HUES6 (cell line): ENCODE measurements around the gene MSL3B.
A peak's percentile ranks its signal among the peaks of the same experiment; 100 is the strongest.

Source experiments
- H3K27ac ChIP-seq: 2 replicates; pipeline ENCODE4 v1.7.0; 2013; ENCODE audit warnings: low read depth, mild to moderate bottlenecking, low read length, inconsistent platforms
- H3K27me3 ChIP-seq: 2 replicates; pipeline ENCODE4 v1.6.1; 2013; ENCODE audit warnings: low read length; ENCODE audit not compliant: control insufficient read depth, insufficient read depth
- H3K36me3 ChIP-seq: 2 replicates; pipeline ENCODE4 v1.6.1; 2013; ENCODE audit warnings: low read length; ENCODE audit not compliant: control insufficient read depth, insufficient read depth
- H3K4me1 ChIP-seq: 2 replicates; pipeline ENCODE4 v1.6.1; 2013; ENCODE audit warnings: low read length; ENCODE audit not compliant: control insufficient read depth, insufficient read depth
- H3K4me3 ChIP-seq: 2 replicates; pipeline ENCODE4 v1.5.1; 2013; ENCODE audit warnings: low read depth, low read length
- H3K9ac ChIP-seq: one replicate; pipeline ENCODE4 v1.6.1; 2013; ENCODE audit warnings: mild to moderate bottlenecking, low read length
- H3K9me3 ChIP-seq: 2 replicates; pipeline ENCODE4 v1.6.1; 2013; ENCODE audit warnings: low read depth, low read length; ENCODE audit not compliant: control insufficient read depth, insufficient read depth

MSL3B gene

GRCh38 chr2:233853353-233853752 lies 14.8 kb downstream of the MSL3B start:
- H3K9ac ChIP-seq: peak overlapping the region; percentile 95
- H3K36me3 ChIP-seq: peaks cover 53% of the 10 kb centered on the region
- no peaks in the 10 kb centered on the region for H3K27me3 ChIP-seq
- H3K27ac ChIP-seq: no peak overlapping the region
- no peaks in the 10 kb centered on the region for H3K9me3 ChIP-seq
- peaks cover 18% of the 10 kb centered on the region for H3K4me1 ChIP-seq
- H3K4me3 ChIP-seq: peak overlapping the region; percentile 96

DNA sequence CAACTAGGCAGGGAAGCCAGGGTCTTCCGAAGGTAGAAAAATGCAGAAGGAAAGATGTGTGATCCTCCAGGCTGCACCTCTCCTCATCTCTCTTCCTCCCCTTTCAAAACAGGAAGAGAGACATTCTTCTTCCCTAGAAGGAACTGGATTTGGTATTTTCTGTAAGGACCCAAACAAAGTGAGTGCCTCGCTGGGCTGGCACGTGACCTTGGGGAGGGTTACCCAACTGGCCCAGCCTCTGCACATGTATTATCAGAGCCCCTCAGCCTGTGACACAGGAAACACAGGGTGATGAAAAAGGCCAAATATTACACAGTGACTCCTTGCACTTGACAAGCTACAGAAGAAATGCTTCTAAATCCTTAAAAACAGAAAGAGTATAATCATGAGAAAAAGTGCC lies 16.1 kb downstream of the MSL3B start:
- Histone ChIP-seq H3K9ac (no peak overlapping the region), H3K4me1 (peaks cover 18% of the 10 kb centered on the region), H3K9me3 (no peaks in the 10 kb centered on the region), H3K27me3 (no peaks in the 10 kb centered on the region), H3K27ac (no peak overlapping the region), H3K4me3 (peak overlapping the region; percentile 96), H3K36me3 (peaks cover 66% of the 10 kb centered on the region)

GRCh38 chr2:233851169-233851568 lies 17.0 kb downstream of the MSL3B start:
- Histone ChIP-seq H3K4me1 (peaks cover 18% of the 10 kb centered on the region), H3K36me3 (peaks cover 75% of the 10 kb centered on the region), H3K9ac (no peak overlapping the region)

DNA sequence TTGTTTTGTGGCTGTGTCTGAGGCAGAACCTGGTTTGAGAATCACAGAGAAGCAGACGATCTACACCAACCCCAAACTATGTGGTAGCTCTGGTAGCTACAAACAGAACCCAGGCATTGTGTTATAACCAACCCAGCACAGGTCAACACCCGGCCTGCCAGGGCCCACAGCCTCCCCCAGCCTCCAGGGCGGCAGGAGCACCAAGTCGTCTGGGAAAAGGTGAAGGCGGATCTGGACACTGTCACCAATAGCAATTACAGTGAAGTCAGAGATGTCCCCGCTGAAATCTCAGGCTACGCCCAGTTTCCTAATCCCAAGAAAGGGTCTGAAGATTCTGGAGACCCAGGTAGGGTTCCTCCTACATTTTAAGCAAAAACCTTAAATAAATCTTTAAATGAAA lies 17.4 kb downstream of the MSL3B start:
- peaks cover 78% of the 10 kb centered on the region for H3K36me3 ChIP-seq
- H3K27ac ChIP-seq: no peak overlapping the region
- H3K9me3 ChIP-seq: no peaks in the 10 kb centered on the region
- no peak overlapping the region for H3K4me3 ChIP-seq
- H3K4me1 ChIP-seq: peaks cover 18% of the 10 kb centered on the region
- no peak overlapping the region for H3K9ac ChIP-seq
- no peaks in the 10 kb centered on the region for H3K27me3 ChIP-seq

More at GRCh38 chr2:233851169-233851568, 17.0 kb downstream of the MSL3B start:
- Histone ChIP-seq H3K27me3 (no peaks in the 10 kb centered on the region), H3K27ac (no peak overlapping the region), H3K4me3 (no peak overlapping the region), H3K9me3 (no peaks in the 10 kb centered on the region)

DNA sequence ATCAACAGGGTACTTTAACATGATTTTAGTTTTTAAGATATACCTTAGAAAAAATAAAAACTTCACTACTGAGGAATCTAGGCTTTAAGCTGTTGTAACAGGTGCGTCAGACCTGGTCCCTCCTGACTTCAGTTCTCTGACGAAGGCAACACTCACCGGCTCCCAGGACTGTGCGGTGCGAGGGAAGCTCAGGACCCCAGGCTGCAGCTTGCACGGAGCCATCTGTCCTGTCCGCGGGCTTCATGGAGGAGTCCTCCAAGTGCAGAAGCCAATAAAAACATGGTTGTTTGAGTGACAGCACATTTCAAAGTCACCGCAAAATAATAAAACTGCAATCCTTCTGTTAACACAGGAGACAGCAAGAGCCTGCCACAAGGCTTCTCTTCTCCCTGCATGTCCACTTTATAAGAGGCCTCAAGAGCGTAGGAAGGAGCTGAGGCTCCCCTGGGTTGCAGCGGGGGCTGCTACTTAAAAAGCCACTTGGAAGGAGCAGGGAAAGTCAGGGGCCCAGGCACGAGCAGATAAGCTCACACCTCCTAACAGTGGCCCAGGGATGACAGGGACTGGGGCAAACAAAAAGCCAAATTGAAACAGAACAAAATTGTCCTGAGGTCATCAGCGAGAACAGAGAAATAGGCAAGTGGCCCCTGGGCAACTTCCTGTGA lies 18.4 kb downstream of the MSL3B start:
- Histone ChIP-seq H3K36me3 (peaks cover 87% of the 10 kb centered on the region), H3K27ac (no peak overlapping the region), H3K4me1 (peaks cover 14% of the 10 kb centered on the region), H3K4me3 (no peak overlapping the region), H3K9me3 (no peaks in the 10 kb centered on the region), H3K27me3 (no peaks in the 10 kb centered on the region), H3K9ac (no peak overlapping the region)

- Histone ChIP-seq H3K4me1 (peaks cover 14% of the 10 kb centered on the region), H3K27me3 (no peaks in the 10 kb centered on the region), H3K4me3 (no peak overlapping the region), H3K9me3 (no peaks in the 10 kb centered on the region), H3K36me3 (peaks cover 97% of the 10 kb centered on the region), H3K9ac (no peak overlapping the region), H3K27ac (no peak overlapping the region)
Observed at GRCh38 chr2:233848276-233848675, 19.9 kb downstream of the MSL3B start.

- Histone ChIP-seq H3K27ac (no peak overlapping the region), H3K4me3 (no peak overlapping the region), H3K4me1 (peaks cover 8% of the 10 kb centered on the region; the same call in 1 of the 2 replicates), H3K36me3 (peaks cover 97% of the 10 kb centered on the region), H3K9me3 (no peaks in the 10 kb centered on the region), H3K9ac (no peak overlapping the region), H3K27me3 (no peaks in the 10 kb centered on the region)
Observed at GRCh38 chr2:233847248-233847898, 20.8 kb downstream of the MSL3B start.

GRCh38 chr2:233846387-233847247 lies 21.6 kb downstream of the MSL3B start:
- Histone ChIP-seq H3K4me3 (no peak overlapping the region), H3K27me3 (no peaks in the 10 kb centered on the region), H3K4me1 (0 out of 2 replicates have a peak, but pooled peaks cover under 1% of the 10 kb centered on the region), H3K27ac (no peak overlapping the region), H3K36me3 (peaks cover 97% of the 10 kb centered on the region), H3K9me3 (no peaks in the 10 kb centered on the region), H3K9ac (no peak overlapping the region)

DNA sequence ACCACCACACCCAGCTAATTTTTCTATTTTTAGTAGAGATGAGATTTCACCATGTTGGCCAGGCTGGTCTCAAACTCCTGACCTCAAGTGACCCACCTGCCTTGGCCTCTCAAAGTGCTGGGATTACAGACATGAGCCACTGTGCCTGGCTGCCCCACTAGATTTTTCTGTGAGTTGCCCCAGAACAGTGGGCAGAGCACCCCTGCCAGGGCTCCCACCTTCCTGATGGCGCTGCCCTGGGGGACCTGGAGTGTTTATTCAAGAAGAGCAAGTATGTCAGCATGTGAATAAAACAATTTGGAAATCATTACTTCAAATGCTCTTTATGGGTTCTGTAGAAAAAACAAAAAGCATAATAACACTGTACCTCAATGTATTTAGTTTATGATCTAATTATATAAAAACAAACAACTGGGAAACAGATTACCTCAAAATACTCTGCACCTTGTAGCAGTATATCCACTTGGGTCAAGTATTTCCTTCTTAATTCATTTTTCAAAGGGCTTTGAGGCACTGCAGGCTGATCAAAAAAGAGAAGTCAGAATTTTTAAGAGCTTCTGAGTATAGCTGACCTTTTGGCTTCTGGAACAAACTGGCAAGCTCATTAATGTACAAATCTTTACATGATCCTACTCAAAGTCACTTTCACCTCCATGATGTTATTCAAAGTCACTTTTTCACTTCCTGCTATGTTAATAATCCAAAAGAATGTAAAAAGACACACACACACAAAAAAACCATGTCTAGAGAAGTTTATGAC lies 22.7 kb downstream of the MSL3B start:
- Histone ChIP-seq H3K4me3 (no peak overlapping the region), H3K36me3 (peaks cover 98% of the 10 kb centered on the region), H3K9ac (no peak overlapping the region), H3K27ac (no peak overlapping the region), H3K9me3 (no peaks in the 10 kb centered on the region), H3K27me3 (no peaks in the 10 kb centered on the region), H3K4me1 (no peaks in the 10 kb centered on the region)

- Histone ChIP-seq H3K9ac (no peak overlapping the region), H3K9me3 (no peaks in the 10 kb centered on the region), H3K4me3 (no peak overlapping the region), H3K4me1 (no peaks in the 10 kb centered on the region), H3K27ac (no peak overlapping the region), H3K27me3 (no peaks in the 10 kb centered on the region), H3K36me3 (peaks cover 98% of the 10 kb centered on the region)
Observed at GRCh38 chr2:233844836-233845235, 23.4 kb downstream of the MSL3B start.
